Thoracic aorta (tissue), 2 donors: ENCODE data around the gene CCAR1. TPM values are rescaled to one million over a fixed set of nuclear protein-coding genes. Genes with fewer than 3 reads are reported as not detected.
"Not testable (repeated sequence)": the region's sequence is repeated elsewhere in the genome, so short reads cannot be mapped to it uniquely, and the experiment has no call there.

Experiments used
- ATAC-seq: fragments of 150-250 bp; one replicate; pipeline ENCODE4 v1.8.0; 2017; ENCODE audit warnings: low read depth; ENCODE audit not compliant: insufficient number of reproducible peaks, low FRiP score
- DNase-seq: peaks from one replicate; pipeline ENCODE4 v3.0.0-alpha.2; 2020; ENCODE audit warnings: low spot score
- H3K27ac ChIP-seq, 2 donors: fragments of 200-600 bp; sonication (generic); 1 replicate in 1 of 2; 2 replicates in 1 of 2; pipeline ENCODE4 v1.5.1; 2016; ENCODE audit warnings: mild to moderate bottlenecking in 2 of 2, moderate library complexity in 2 of 2
- H3K27me3 ChIP-seq: fragments of 200-600 bp; sonication (generic); replicated peaks from 2 replicates; pipeline ENCODE4 v1.6.0; 2016; ENCODE audit warnings: mild to moderate bottlenecking; ENCODE audit not compliant: insufficient read depth
- H3K36me3 ChIP-seq: fragments of 200-600 bp; sonication (generic); one replicate; pipeline ENCODE4 v1.5.1; 2016
- H3K4me1 ChIP-seq, 2 donors: fragments of 200-600 bp; sonication (generic); 1 replicate in 1 of 2; 2 replicates in 1 of 2; pipeline versions ENCODE4 v1.5.1 to v1.6.0; 2016; ENCODE audit warnings: low read depth in 2 of 2, mild to moderate bottlenecking in 1 of 2; ENCODE audit not compliant: control insufficient read depth in 1 of 2
- H3K4me3 ChIP-seq: fragments of 200-600 bp; sonication (generic); 2 replicates; pipeline ENCODE4 v1.5.1; 2016; ENCODE audit warnings: mild to moderate bottlenecking
- H3K9me3 ChIP-seq: fragments of 200-600 bp; sonication (generic); 2 replicates; pipeline ENCODE4 v1.5.1; 2016
- total RNA-seq, 2 donors: library from RNA; depleted of rRNA; stranded (reverse); fragments of >200 nt; gene quantifications; one replicate each; pipeline versions ENCODE4 v1.1.0 to v1.2.3, GENCODE V29; 2016
- TF ChIP-seq, protein P1 (sequence below): fragments of 200-600 bp; sonication (generic); IDR thresholded peaks from one replicate; pipeline ENCODE4 v1.5.1; 2019; ENCODE audit warnings: antibody characterized with exemption

CCAR1 gene
- total RNA-seq, 2 donors from 2014 or later: 48.6 to 86.9 TPM

GRCh38 chr10:68804692-68805091 lies 83.7 kb downstream of the CCAR1 start:
- H3K27ac ChIP-seq: no peak overlapping the region
- H3K9me3 ChIP-seq: no peaks in the 10 kb centered on the region
- ATAC-seq (no peak), DNase-seq (no peak)
- no peaks in the 10 kb centered on the region for H3K27me3 ChIP-seq
- TF ChIP-seq, protein P1, sequence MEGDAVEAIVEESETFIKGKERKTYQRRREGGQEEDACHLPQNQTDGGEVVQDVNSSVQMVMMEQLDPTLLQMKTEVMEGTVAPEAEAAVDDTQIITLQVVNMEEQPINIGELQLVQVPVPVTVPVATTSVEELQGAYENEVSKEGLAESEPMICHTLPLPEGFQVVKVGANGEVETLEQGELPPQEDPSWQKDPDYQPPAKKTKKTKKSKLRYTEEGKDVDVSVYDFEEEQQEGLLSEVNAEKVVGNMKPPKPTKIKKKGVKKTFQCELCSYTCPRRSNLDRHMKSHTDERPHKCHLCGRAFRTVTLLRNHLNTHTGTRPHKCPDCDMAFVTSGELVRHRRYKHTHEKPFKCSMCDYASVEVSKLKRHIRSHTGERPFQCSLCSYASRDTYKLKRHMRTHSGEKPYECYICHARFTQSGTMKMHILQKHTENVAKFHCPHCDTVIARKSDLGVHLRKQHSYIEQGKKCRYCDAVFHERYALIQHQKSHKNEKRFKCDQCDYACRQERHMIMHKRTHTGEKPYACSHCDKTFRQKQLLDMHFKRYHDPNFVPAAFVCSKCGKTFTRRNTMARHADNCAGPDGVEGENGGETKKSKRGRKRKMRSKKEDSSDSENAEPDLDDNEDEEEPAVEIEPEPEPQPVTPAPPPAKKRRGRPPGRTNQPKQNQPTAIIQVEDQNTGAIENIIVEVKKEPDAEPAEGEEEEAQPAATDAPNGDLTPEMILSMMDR: no peak
- H3K4me3 ChIP-seq: no peak overlapping the region
- H3K36me3 ChIP-seq: no peaks in the 10 kb centered on the region
- peaks cover 0 to 7% of the 10 kb centered on the region in 2 donors for H3K4me1 ChIP-seq

GRCh38 chr10:68810830-68811229 lies 89.8 kb downstream of the CCAR1 start:
- H3K27me3 ChIP-seq, H3K9me3 ChIP-seq, H3K4me1 ChIP-seq, DNase-seq, H3K36me3 ChIP-seq, H3K27ac ChIP-seq, H3K4me3 ChIP-seq, ATAC-seq: not testable (repeated sequence)

DNA sequence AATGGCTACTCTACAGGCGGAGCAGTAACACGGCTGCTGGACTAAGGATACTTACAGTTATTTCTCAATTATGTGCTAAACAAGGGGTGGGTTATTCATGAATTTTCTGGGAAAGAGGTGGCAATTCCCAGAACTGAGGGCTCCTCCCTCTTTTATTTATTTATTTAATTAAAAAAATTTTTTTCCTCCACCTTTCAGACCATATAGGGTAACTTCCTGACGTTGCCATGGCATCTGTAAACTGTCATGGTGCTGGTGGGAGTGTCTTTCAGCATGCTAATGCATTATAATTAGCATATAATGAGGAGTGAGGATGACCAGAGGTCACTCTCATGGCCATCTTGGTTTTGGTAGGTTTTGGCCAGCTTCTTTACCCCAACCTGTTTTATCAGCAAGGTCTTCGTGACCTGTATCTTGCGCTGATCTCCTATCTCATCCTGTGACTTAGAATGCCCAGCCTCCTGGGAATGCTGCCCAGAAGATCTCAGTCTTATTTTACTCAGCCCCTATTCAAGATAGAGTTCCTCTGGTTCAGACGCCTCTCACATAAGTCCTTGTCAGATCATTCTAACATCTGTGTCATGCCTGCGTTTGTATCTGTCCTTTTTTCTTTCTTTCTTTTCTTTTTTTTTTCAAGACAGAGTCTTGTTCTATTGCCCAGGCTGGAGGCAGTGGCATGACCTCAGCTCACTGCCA lies 90.4 kb downstream of the CCAR1 start:
- no peak overlapping the region for H3K4me3 ChIP-seq
- H3K4me1 ChIP-seq: peaks cover 0 to 7% of the 10 kb centered on the region in 2 donors
- H3K27me3 ChIP-seq: no peaks in the 10 kb centered on the region
- no peak for ATAC-seq
- H3K27ac ChIP-seq: no peak overlapping the region
- no peaks in the 10 kb centered on the region for H3K9me3 ChIP-seq
- TF ChIP-seq, protein P1: no peak
- no peak for DNase-seq
- H3K36me3 ChIP-seq: no peaks in the 10 kb centered on the region

GRCh38 chr10:68812420-68812819 lies 91.4 kb downstream of the CCAR1 start:
- Histone ChIP-seq H3K27ac (no peak overlapping the region), H3K36me3 (no peaks in the 10 kb centered on the region), H3K4me1 (peaks cover 0 to 7% of the 10 kb centered on the region in 2 donors), H3K9me3 (no peaks in the 10 kb centered on the region), H3K4me3 (no peak overlapping the region), H3K27me3 (no peaks in the 10 kb centered on the region)
- no peak for DNase-seq
- no peak for ATAC-seq
- TF ChIP-seq, protein P1: no peak

DNA sequence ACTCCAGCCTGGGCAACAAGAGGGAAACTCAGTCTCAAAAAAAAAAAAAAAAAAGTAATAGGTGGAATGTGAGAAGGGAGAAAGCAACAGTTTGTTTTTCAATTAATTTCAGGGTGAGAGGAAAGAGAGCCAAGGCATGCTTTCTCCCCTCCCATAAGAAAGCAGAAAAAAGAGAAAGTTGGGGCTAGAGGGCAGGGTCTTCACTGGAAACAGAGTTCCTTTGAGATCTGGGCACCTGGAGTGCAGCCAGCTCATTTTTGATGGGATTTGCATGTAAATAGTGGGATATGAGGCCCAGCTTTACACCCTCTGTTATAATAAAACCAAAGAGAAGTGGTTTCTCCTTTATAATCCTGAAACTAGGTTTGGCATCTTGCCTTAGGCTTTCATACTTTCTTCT lies 92.5 kb downstream of the CCAR1 start:
- H3K27ac ChIP-seq: no peak overlapping the region
- no peaks in the 10 kb centered on the region for H3K9me3 ChIP-seq
- DNase-seq (no peak), ATAC-seq (no peak)
- H3K4me3 ChIP-seq: no peak overlapping the region
- H3K36me3 ChIP-seq: no peaks in the 10 kb centered on the region
- H3K27me3 ChIP-seq: no peaks in the 10 kb centered on the region
- TF ChIP-seq, protein P1: no peak
- H3K4me1 ChIP-seq: peaks cover 0 to 7% of the 10 kb centered on the region in 2 donors
